HG03045 (cell line): Measurements from ENCODE around the gene NECAB3.

ENCODE experiments used
- ATAC-seq: cut with Tn5 transposase; IDR thresholded peaks from one replicate; pipeline ENCODE4 v1.9.1; 2021; ENCODE audit warnings: mild to moderate bottlenecking, moderate library complexity; ENCODE audit not compliant: unreplicated experiment

The NECAB3 gene

GRCh38 chr20:33679758-33680485 lies 5.7 kb upstream of the NECAB3 start:
- ATAC-seq = no peak

DNA sequence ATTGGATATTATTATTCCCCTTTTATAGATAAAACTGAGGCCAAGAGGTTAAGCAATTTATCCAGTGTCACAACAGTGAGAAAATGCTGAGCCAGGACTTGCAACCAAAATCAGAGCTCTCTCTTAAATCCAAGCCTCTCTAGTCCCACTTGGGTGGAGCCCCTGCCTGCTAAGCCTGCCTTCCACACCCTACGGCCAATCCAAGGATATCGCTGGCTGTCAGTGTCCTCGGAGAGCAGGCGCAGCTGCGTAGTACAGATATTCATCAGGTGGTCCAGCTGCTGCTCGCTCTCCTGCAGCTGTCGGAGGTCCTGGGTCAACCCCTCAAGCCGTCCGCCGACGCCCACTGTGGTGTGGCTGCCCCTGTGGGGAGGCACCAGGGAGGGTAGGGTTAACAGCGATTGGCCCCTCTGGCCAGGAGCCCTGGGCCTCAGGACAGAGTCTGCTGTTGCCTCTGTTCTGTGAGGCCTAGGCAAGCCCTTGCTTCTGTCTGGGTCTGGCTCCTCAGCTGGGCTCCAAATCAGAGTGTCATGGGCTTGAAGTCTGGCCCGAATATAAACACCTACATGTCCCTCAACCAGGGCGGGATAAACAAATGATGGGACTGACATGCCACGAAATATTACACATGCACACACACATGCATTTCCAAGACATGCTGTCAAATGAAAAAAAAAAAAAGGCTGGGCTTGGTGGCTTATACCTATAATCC lies 3.9 kb upstream of the NECAB3 start:
- no peak for ATAC-seq

GRCh38 chr20:33676652-33677645 lies 2.7 kb upstream of the NECAB3 start:
- no peak for ATAC-seq

DNA sequence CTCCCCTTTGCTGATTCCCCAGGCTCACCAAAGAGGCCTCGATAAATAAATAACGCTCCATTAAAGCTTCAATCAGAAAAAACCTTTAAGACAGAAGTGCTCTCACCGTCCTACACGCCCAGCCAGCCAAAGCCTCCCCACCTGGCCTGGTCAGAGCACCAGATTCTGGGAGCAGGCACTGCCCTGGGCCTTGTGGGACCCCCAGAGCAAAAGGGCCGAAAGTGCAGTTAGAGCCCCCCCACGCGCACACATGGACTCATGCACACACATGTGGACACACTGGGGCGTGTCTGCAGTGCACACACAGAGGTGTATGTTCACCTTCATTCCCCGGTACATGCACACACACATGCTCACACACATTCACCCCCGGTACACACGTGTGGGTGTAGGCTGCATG lies 1.9 kb upstream of the NECAB3 start:
- no peak for ATAC-seq

GRCh38 chr20:33675136-33675959 lies 1.1 kb upstream of the NECAB3 start:
- ATAC-seq = no peak

GRCh38 chr20:33673410-33674293 lies 576 bp downstream of the NECAB3 start:
- ATAC-seq = no peak

DNA sequence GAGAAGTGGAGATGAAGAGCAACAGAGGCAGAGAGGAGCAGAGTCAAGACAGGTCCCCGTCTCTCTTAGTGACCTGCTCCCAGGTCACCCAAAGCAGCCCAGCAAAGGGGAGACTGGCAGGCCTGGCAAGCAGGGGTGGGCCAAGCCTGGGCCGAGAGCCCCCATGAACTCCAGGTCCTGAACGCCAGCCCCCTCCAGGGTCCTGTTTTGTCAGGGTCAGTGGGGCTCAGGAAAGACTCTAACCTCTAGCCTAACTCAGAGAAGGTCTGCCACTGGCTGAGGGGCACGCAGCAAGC lies 1.2 kb downstream of the NECAB3 start:
- no peak for ATAC-seq

- no peak for ATAC-seq
Observed at GRCh38 chr20:33672426-33673113, 1.7 kb downstream of the NECAB3 start.

DNA sequence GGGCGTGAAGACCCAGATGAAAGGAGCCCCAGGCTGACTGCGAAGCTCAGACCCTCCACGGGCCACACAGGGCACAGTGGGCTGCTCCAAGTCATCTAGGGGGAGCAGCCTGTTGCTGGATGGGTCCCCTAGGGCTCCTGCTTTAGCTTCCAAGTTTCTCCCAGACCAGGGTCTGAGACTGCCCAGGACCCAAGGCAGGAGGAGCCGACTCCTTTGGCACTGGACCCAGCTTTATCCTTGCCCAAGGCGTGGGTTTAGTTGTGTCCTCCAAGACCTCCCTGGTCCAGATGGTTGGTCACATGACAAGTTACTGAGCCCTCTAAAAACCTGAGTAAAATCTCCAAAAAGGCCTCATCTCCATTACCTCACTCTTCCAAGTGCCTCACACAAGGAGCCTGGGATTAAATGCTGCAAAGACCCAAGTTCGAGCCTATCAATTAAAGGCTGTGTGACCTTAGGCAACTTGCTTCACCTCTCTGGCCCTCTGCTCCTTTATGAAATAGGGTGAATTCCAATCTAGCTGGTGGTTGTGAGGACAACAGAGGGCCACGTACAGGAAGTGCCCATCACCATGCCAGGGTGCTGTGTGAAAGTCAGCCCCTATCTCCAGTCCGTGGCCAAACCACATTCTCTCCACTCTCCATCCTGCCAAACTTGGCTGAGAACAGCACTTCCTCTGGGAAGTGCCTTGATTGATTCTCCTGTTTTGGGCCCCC lies 2.5 kb downstream of the NECAB3 start:
- no peak for ATAC-seq

DNA sequence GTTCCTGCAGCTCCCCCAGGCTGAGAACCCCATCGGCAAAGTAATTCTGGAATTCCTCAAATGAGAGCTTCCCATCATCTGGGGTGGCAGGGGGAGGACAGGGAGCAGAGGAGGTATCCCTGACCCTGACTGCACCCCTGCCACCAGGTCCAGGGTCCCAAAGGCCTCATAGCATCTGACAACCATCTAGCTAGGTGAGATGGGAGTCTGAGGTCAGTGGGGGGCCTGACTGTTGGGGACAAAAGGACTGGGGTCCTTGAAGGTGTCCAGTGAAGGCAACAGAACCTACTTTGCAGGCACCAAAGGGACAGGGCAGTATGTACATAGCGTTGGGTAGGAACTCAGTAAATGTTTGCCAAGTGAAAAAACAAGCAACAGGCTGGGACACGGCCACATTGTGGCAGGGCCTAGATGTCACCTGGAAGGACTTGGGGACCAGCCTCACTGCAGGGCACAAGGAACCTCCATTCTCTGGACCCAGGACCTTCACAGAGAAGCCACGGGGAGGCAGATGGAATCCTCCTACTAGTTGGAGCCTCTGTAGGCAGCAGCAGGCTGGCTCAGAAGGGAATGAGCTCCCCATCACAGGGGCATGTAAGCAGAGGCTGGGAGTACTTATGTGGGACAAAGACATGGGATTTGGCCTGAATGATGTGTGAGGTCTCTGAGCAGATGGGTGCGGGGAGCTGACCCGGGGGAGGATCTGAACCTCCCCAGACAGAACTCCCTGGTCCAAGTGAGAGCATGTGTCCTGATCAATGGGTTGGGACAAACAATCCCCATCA lies 3.3 kb downstream of the NECAB3 start:
- ATAC-seq = no peak

- no peak for ATAC-seq
Observed at GRCh38 chr20:33669873-33670640, 4.2 kb downstream of the NECAB3 start.

DNA sequence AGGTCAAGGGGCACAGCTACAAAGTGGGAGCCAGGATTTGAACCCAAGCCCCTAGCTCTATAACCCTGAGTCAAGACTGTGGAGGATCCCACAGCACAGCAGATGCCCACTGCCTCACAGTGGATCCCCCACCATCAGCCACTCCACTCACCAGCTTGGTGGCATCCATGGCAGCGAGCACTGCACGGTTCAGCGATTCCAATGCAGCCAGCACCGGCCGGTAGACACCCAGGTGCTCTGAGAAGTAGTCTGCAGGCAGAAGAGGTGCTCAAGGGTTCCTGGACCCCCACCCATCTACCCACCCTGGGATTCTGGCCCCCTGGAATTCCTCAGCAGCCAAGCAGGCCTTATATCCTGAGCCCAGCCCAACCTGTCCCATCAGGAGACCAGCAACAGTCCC lies 5.0 kb downstream of the NECAB3 start:
- no peak for ATAC-seq

GRCh38 chr20:33668466-33669155 lies 5.6 kb downstream of the NECAB3 start:
- no peak for ATAC-seq

GRCh38 chr20:33667676-33668465 lies 6.4 kb downstream of the NECAB3 start:
- ATAC-seq = peak; percentile 41

DNA sequence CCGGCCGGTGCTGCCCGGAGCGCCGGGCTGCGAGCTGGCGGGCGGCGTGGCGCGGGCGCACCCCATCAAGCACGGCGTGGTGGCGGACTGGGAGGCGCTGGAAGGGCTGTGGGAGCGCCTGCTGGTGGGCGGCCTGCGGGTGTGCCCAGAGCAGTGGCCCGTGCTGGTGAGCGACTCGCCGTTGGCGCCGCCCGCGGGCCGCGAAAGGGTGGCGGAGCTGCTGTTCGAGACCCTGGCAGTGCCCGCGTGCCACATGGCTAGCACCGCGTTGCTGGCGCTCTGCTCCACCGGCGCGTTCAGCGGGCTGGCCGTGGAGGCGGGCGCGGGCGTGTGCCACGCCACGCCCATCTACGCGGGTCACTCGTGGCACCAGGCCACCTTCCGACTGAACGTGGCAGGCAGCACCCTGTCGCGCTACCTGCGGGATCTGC lies 7.0 kb downstream of the NECAB3 start:
- ATAC-seq = peak; percentile 16
